H9 (cell line): ENCODE results near the gene KLHL28. TPM values are rescaled to one million over a fixed set of nuclear protein-coding genes. Genes with fewer than 3 reads are reported as not detected.

Source experiments
- DNase-seq: peaks from one replicate; pipeline ENCODE4 v3.0.0-alpha.2; 2017
- H2AFZ ChIP-seq: one replicate; pipeline ENCODE4 v1.6.1; 2013; ENCODE audit warnings: mild to moderate bottlenecking, low read length, control low read depth, moderate library complexity
- H2AK5ac ChIP-seq: 2 replicates; pipeline ENCODE4 v1.6.1; 2013; ENCODE audit warnings: low read length, control low read depth, mixed read lengths; ENCODE audit not compliant: insufficient read length
- H2BK120ac ChIP-seq: one replicate; pipeline ENCODE4 v1.6.1; 2013; ENCODE audit warnings: low read depth, mild to moderate bottlenecking, low read length, control low read depth, inconsistent platforms; ENCODE audit not compliant: poor library complexity, severe bottlenecking
- H2BK12ac ChIP-seq: 2 replicates; pipeline ENCODE4 v1.6.1; 2013; ENCODE audit warnings: low read length, control low read depth, mixed read lengths, low read depth; ENCODE audit not compliant: insufficient read length
- H2BK15ac ChIP-seq: 2 replicates; pipeline ENCODE4 v1.6.1; 2013; ENCODE audit warnings: low read depth, low read length, control low read depth
- H2BK20ac ChIP-seq: one replicate; pipeline ENCODE4 v1.6.1; 2013; ENCODE audit warnings: low read depth, mild to moderate bottlenecking, low read length, control low read depth, inconsistent platforms; ENCODE audit not compliant: poor library complexity, severe bottlenecking
- H2BK5ac ChIP-seq: 2 replicates; pipeline ENCODE4 v1.6.1; 2013; ENCODE audit warnings: low read length, control low read depth, mixed read lengths; ENCODE audit not compliant: insufficient read length
- H3K14ac ChIP-seq: 2 replicates; pipeline ENCODE4 v1.6.1; 2013; ENCODE audit warnings: low read length, control low read depth; ENCODE audit not compliant: insufficient read depth
- H3K18ac ChIP-seq: 2 replicates; pipeline ENCODE4 v1.6.1; 2013; ENCODE audit warnings: low read depth, mild to moderate bottlenecking, mixed read lengths, low read length, control low read depth; ENCODE audit not compliant: insufficient read length
- H3K23ac ChIP-seq: 2 replicates; pipeline ENCODE4 v1.6.1; 2013; ENCODE audit warnings: low read length, control low read depth, mixed read lengths, low read depth; ENCODE audit not compliant: insufficient read length
- H3K23me2 ChIP-seq: 2 replicates; pipeline ENCODE4 v1.6.1; 2013; ENCODE audit warnings: low read depth, mild to moderate bottlenecking, mixed read lengths, low read length, control low read depth; ENCODE audit not compliant: insufficient read length, poor library complexity, severe bottlenecking
- H3K27ac ChIP-seq: 2 replicates; pipeline ENCODE4 v1.5.1; 2013; ENCODE audit warnings: low read length, control low read depth, mixed read lengths, low read depth; ENCODE audit not compliant: insufficient read length
- H3K27me3 ChIP-seq: 2 replicates; pipeline ENCODE4 v1.6.1; 2013; ENCODE audit warnings: low read length, control low read depth, inconsistent platforms; ENCODE audit not compliant: insufficient read depth
- H3K4ac ChIP-seq: 2 replicates; pipeline ENCODE4 v1.6.1; 2013; ENCODE audit warnings: low read depth, mild to moderate bottlenecking, control low read depth, inconsistent platforms, low read length, moderate library complexity
- H3K4me1 ChIP-seq: 2 replicates; pipeline ENCODE4 v1.6.1; 2013; ENCODE audit warnings: low read length, control low read depth, inconsistent platforms; ENCODE audit not compliant: insufficient read depth
- H3K4me2 ChIP-seq: 2 replicates; pipeline ENCODE4 v1.6.1; 2013; ENCODE audit warnings: low read length, control low read depth, mixed read lengths; ENCODE audit not compliant: insufficient read length, insufficient read depth
- H3K56ac ChIP-seq: 2 replicates; pipeline ENCODE4 v1.6.1; 2013; ENCODE audit warnings: low read depth, mild to moderate bottlenecking, mixed read lengths, low read length, control low read depth; ENCODE audit not compliant: insufficient read length
- H3K79me1 ChIP-seq: 2 replicates; pipeline ENCODE4 v1.6.1; 2013; ENCODE audit warnings: low read depth, mild to moderate bottlenecking, moderate library complexity, low read length, control low read depth, inconsistent platforms; ENCODE audit not compliant: insufficient read depth, poor library complexity, severe bottlenecking
- H3K79me2 ChIP-seq: 2 replicates; pipeline ENCODE4 v1.6.1; 2013; ENCODE audit warnings: low read length, control low read depth, inconsistent platforms; ENCODE audit not compliant: insufficient read depth
- H3K9ac ChIP-seq: 2 replicates; pipeline ENCODE4 v1.6.1; 2013; ENCODE audit warnings: low read length, control low read depth, mixed read lengths; ENCODE audit not compliant: insufficient read length; ENCODE audit errors: extremely low read depth
- H3K9me3 ChIP-seq: one replicate; pipeline ENCODE4 v1.6.1; 2013; ENCODE audit warnings: low read depth, low read length, inconsistent platforms; ENCODE audit not compliant: control insufficient read depth
- H3T11ph ChIP-seq: one replicate; pipeline ENCODE4 v1.6.1; 2013; ENCODE audit warnings: mild to moderate bottlenecking, low read length, control low read depth, inconsistent platforms
- H4K20me1 ChIP-seq: one replicate; pipeline ENCODE4 v1.6.1; 2013; ENCODE audit not compliant: control insufficient read depth, insufficient read length, insufficient read depth
- H4K5ac ChIP-seq: 2 replicates; pipeline ENCODE4 v1.6.1; 2013; ENCODE audit warnings: low read depth, mild to moderate bottlenecking, mixed read lengths, low read length, control low read depth; ENCODE audit not compliant: insufficient read length
- H4K8ac ChIP-seq: replicated peaks from 2 replicates; pipeline ENCODE4 v1.6.1; 2013; ENCODE audit warnings: low read length, control low read depth, mixed read lengths, low read depth; ENCODE audit not compliant: insufficient read length
- H4K91ac ChIP-seq: 2 replicates; pipeline ENCODE4 v1.6.1; 2013; ENCODE audit warnings: low read depth, mild to moderate bottlenecking, moderate library complexity, mixed read lengths, low read length, control low read depth; ENCODE audit not compliant: insufficient read length
- H3K27ac Mint-ChIP-seq, 3 experiments: 2 replicates in 2 of 3; 3 replicates in 1 of 3; pipeline ENCODE4 v1.8.0; 2020 to 2021; ENCODE audit warnings: mixed read lengths in 3 of 3, mild to moderate bottlenecking in 1 of 3, moderate library complexity in 1 of 3
- H3K27me3 Mint-ChIP-seq: 2 replicates; pipeline ENCODE4 v1.8.0; 2021; ENCODE audit warnings: low read depth, mild to moderate bottlenecking, moderate library complexity, mixed read lengths
- H3K36me3 Mint-ChIP-seq, 3 experiments: 2 replicates in 2 of 3; 3 replicates in 1 of 3; pipeline ENCODE4 v1.8.0; 2020 to 2021; ENCODE audit warnings: low read depth in 3 of 3, mixed read lengths in 3 of 3; ENCODE audit not compliant: insufficient read depth in 1 of 3
- H3K4me1 Mint-ChIP-seq, 2 experiments: 2 replicates each; pipeline ENCODE4 v1.8.0; 2020; ENCODE audit warnings: mixed read lengths in 2 of 2
- H3K4me3 Mint-ChIP-seq, 2 experiments: 2 replicates in 1 of 2; 3 replicates in 1 of 2; pipeline ENCODE4 v1.8.0; 2020 to 2021; ENCODE audit warnings: mild to moderate bottlenecking in 2 of 2, mixed read lengths in 2 of 2, moderate library complexity in 1 of 2
- H3K9me3 Mint-ChIP-seq, 2 experiments: 2 replicates in 1 of 2; 3 replicates in 1 of 2; pipeline ENCODE4 v1.8.0; 2020; ENCODE audit warnings: mild to moderate bottlenecking in 2 of 2, mixed read lengths in 2 of 2, moderate library complexity in 1 of 2
- CTCF ChIP-seq: fragments of 200-600 bp; sonication (generic); conservative IDR thresholded peaks from 3 replicates; pipeline ENCODE4 v1.8.0; 2021; ENCODE audit warnings: antibody characterized with exemption, mild to moderate bottlenecking
- WGBS: extraction: QIAGEN DNeasy Blood & Tissue Kit; methylation state at CpG from one replicate; pipeline ENCODE4 v1.1.7; 2013; ENCODE audit warnings: missing lambda C conversion rate, low lambda C conversion rate, mixed read lengths; ENCODE audit not compliant: insufficient read length; ENCODE audit errors: extremely low coverage; 5-methylcytosine and 5-hydroxymethylcytosine counted together
- total RNA-seq: library from RNA; stranded (reverse); gene quantifications from 2 replicates; pipeline ENCODE4 v1.2.1, GENCODE V29; 2021

Gene KLHL28
- total RNA-seq, 1 experiment from 2014 or later, result 10.2 TPM

GRCh38 chr14:44935155-44935554 is 26.6 kb downstream of the KLHL28 start:
- Histone ChIP-seq H3K9ac (no peak overlapping the region), H4K91ac (no peak overlapping the region), H2BK12ac (no peak overlapping the region), H2BK5ac (no peak overlapping the region), H3K9me3 (no peaks in the 10 kb centered on the region), H3K27ac (no peak overlapping the region), H3K4me1 (no peaks in the 10 kb centered on the region), H2BK120ac (no peak overlapping the region), H3K4me2 (no peak overlapping the region), H3K56ac (no peak overlapping the region), H3K27me3 (no peaks in the 10 kb centered on the region), H3K4ac (no peak overlapping the region), H4K8ac (no peak overlapping the region), H3T11ph (no peak overlapping the region), H4K20me1 (no peaks in the 10 kb centered on the region), H2AK5ac (no peak overlapping the region), H3K79me1 (no peaks in the 10 kb centered on the region), H3K23me2 (no peaks in the 10 kb centered on the region), H3K14ac (no peak overlapping the region), H3K18ac (no peak overlapping the region), H2AFZ (no peak overlapping the region), H3K79me2 (no peaks in the 10 kb centered on the region), H3K23ac (no peak overlapping the region), H2BK15ac (no peak overlapping the region), H2BK20ac (no peak overlapping the region), H4K5ac (no peak overlapping the region)
- DNase-seq, result no peak
- Mint-ChIP-seq H3K9me3 (peaks cover 4 to 6% of the 10 kb centered on the region in 2 experiments; a peak in 3 of 5 replicates), H3K27ac (no peak overlapping the region), H3K4me1 (no peaks in the 10 kb centered on the region), H3K4me3 (no peak overlapping the region), H3K36me3 (peaks cover 24 to 29% (median 25%) of the 10 kb centered on the region in 3 experiments), H3K27me3 (no peaks in the 10 kb centered on the region)
- TF ChIP-seq CTCF, result no peak
- no CpG with 5 or more reads among the region's 2 CpGs for WGBS
